ENCODE measurements around the gene TSPAN1.

DNA sequence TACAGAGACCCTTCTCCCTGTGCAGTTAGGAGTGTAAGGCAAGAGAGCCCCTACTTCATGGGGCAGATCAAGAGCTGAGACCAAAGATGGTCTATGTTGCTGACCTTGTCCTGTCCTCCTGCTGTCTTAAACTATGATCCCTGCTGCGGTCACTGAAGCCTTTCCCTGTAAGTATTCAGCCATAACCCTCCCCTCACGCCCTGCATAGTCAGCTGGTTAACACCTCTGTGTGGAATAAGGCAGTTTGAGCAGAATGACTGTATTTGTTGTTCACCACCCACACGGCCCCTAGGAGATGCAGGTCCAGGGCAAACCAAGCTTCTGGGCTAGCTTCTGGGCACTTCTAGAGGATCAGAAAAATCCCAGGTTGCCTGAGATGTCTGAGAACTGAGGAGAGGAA lies 356 bp downstream of the TSPAN1 start:
- no peak for TF ChIP-seq POLR2A (IDR thresholded peaks at IDR 0.05; ENCODE audit: low read depth)
- TF ChIP-seq EP300 (IDR thresholded peaks at IDR 0.05): no peak
